ENCODE data around the gene PKN1.

Gene PKN1

DNA sequence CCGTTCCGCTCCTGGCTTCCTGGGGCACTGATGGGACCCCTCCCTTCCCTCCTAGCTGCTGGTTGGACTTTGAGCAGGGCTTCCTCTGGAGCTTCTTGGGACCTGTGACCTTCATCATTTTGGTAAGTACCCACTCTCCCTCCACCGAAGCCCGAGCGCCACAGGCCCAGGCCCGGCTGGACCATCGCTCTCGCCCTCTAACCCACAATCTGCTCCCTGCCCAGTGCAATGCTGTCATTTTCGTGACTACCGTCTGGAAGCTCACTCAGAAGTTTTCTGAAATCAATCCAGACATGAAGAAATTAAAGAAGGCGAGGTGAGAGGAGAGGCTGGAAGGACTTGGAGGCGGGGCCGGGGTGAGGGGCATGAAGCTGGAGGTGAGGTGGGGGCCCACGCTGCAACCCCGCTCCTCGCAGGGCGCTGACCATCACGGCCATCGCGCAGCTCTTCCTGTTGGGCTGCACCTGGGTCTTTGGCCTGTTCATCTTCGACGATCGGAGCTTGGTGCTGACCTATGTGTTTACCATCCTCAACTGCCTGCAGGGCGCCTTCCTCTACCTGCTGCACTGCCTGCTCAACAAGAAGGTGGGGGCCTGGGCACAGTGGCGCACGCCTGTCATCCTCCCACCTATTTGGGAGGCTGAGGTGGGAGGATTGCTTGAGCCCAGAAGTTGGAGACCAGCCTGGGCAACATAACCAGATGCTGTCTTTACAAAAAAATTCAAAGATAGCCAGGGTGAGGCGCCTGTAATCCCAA is 26.3 kb upstream of the PKN1 start:
- DNase-seq = no peak

DNA sequence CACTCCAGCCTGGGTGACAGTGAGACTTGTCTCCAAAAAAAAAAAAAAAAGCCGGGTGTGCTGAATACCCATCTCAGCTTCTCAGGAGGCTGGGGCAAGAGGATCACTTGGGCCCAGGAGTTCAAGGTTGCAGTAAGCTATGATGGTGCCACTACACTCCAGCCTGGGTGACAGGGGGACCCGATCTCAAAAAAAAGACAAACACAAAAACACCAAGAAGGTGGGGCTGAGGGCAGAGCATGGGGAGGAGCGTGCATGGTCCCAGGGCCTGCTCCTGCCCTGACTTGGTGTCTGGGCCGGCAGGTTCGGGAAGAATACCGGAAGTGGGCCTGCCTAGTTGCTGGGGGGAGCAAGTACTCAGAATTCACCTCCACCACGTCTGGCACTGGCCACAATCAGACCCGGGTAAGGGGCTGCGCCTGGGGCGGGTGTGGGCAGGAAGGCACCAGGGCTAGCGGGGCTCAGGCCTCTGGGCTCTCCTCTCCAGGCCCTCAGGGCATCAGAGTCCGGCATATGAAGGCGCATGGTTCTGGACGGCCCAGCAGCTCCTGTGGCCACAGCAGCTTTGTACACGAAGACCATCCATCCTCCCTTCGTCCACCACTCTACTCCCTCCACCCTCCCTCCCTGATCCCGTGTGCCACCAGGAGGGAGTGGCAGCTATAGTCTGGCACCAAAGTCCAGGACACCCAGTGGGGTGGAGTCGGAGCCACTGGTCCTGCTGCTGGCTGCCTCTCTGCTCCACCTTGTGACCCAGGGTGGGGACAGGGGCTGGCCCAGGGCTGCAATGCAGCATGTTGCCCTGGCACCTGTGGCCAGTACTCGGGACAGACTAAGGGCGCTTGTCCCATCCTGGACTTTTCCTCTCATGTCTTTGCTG is 25.3 kb upstream of the PKN1 start:
- DNase-seq = peak; percentile 16

DNA sequence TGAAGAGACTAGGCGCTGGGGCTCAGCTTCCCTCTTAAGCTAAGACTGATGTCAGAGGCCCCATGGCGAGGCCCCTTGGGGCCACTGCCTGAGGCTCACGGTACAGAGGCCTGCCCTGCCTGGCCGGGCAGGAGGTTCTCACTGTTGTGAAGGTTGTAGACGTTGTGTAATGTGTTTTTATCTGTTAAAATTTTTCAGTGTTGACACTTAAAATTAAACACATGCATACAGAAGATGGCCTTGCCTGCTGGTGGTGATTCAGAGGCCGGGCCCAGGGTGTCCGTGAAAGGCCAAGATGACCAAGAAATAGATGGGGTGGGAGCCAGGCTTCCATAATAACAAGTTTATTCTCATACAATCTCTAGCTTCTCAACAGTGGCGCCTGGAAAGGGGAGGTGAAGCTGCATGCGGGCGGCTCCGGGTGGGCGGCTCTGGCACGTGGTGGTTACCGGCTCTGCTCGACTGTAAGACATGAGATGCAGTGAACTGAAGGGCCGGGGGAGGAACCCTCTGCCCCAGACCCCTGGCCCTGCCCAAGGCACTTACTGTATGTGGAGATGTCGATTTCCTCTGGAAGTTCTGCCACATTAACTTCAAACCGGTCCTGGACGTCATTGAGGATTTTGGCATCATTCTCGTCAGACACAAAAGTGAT is 24.5 kb upstream of the PKN1 start:
- DNase-seq = no peak

GRCh38 chr19:14409146-14410023 is 23.7 kb upstream of the PKN1 start:
- peak; percentile 23 for DNase-seq

DNA sequence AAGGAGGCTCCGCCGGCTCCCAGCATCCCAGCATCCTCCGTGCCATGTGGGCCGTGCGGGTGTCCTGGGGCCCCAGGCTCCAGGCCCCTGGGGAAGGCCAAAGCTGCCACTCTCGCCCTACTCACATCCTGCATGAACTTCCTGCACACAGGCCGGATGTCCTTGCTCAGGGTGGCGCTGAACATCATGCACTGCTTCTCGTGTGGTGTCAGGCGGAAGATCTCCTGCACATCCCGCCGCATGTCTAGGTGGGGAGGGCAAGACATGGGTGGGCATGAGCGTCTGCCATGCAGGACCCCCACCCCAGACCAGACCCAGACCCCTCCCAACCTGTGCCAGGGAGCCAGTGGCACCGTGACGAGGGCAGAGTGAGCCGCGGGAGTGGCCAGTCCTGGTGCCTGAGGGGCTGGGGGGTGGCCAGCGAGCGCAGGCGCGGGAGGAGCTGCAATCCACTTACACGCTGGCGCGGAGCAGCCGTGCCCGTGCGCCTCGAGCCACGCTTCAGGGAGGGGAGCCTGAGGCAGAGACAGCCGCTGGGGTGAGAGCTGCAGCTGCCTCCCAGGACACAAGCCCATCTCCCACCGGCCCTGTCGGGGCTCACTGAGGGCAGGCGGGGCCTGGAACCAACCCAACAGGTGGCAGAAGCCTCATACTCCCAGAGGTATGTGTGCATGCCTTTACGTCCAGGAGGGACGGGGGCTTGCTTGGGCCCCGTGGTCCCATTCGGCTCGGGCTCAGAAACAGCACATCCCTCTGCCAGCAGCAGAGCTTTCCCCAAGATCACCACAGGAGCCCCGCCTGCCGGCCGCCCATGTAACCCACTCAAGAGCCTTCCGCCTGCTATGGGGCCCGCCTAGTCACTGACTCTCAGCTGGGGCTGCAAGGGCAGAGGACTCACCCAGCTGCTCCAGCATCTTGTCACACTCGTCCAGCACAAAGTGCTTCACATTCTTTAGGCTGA is 22.7 kb upstream of the PKN1 start:
- peak; percentile 42 for DNase-seq

DNA sequence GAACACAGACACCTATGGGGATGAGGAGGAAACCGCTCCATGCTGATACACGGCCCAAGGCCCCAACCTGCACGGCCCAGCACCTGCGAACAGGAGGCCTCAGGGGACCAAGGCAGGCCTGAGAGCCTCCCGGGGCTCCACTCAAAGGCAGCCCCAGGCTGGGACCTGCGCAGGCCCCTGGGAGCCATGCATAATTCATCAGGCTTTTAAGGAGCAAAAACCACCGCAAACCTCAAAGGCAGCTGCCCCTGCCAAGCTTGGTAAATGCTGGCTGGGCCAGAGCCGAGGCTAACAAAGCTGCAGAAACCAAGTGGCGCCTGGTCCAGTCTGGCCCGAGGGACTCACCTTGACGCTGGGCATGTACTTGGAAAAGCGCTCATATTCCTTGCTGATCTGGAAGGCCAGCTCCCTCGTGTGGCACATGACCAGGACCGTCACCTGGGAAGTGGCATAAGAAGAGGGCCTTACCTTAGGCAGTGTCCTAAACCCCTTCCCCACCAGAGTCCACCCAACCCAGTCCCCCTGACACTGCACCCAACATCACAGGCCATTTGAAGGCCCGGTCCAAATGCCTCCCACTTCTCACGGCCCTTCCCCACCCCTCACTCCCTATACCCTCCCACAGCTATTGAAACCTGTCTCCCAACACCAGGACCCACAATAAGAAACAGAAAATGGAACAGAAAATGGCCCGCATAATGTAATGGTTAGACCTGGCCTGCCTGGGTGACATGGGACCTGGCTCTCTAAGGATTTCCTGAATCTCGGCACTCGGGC is 21.8 kb upstream of the PKN1 start:
- no peak for DNase-seq

DNA sequence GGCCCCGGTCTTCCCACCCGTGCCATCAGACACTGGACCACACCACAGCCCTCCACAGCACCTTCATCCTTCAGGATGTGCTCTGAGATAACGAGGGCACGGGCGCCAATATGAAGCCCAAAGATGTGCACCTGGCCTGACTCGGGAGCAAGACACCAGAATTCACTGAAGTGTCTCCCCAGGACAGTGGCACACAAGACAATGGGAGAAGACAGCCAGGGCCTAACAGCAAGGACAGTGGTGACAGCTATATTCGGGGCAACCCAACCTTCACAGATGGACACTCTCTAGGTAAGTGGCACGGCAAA is 21.2 kb upstream of the PKN1 start:
- no peak for DNase-seq

DNA sequence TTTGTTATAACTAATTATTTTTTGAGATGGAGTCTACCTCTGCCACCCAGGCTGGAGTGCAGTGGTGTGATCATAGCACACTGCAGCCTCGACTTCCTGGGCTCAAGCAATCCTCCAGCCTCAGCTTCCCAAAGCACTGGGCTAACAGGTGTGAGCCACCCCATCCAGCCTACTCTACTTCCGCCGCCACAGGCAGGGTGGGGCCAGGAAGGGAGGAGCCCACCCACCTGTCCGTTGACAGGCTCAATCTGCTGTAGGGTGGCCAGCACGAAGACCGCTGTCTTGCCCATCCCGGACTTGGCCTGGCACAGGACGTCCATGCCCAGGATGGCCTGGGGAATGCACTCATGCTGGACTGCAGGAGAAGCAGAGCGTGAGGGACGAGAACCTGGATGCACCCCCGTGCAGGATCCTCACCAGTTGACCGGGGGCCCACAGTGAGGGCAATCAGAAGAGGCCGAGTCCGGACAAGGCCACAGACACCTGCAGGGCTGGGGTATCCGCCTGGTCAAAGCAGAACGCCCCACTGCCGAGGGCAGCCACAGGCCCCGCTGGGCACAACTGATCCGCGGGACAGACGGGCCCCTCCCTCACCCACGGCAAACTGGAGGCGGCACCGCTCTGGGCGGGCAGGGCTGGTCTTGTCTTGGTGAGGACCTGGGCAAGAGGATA is 20.6 kb upstream of the PKN1 start:
- DNase-seq = no peak

- DNase-seq = no peak
These were observed 20.0 kb upstream of the PKN1 start for GRCh38 chr19:14412996-14413692.

DNA sequence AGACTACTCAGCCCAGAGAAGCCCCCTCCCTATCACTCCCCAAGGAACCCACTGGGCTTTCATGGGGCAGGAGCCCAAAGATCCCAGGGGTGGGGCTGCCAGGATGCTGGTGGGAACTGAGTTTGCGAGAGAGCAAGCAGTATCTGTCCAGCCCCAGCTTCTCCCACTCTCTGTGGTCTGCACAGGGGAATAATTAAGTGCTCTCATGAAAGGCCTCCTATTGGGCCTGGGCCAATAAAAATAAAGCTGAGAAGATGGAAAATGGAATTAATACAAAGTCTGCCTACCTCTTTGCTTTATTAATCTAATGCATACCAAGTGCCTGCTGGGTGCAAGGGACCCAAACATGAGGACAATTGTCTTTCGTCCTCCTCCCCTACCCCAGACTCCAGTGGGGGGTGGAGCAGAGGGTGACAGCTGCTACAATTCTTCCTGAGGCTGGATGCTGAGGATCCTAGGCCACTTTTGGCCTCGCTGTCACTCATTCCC is 19.4 kb upstream of the PKN1 start:
- no peak for DNase-seq

DNA sequence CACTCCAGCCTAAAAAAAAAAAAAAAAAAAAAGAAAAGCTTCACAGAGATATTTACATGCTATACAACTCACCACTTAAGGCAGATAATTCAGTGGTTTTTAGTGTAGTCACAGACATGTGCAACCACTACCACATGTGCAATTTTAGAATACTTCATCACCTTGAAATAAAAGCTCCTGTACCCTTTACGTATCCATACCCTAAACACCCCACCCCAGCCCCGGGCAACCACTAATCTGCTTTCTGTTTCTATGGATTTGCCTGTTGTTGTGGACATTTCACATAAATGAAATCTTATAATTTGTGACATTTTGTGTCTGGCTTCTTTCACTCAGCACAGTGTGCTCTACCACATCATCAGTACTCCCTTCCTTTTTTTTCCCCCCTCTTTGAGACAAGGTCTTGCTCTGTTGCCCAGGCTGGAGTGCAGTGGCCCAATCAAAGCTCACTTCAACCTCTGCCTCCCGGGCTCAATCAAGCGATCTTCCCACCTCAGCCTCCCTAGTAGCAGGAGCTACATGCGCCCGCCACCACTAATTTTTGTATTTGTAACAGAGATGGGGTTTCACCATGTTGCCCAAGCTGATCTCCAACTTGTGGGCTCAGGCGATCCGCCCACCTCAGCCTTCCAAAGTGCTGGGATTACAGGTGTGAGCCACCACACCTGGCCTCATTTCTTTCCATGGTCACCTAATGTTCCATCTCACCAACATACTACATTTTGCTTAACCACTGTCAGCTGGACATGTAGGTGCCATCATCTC is 18.0 kb upstream of the PKN1 start:
- DNase-seq = no peak

- no peak for DNase-seq
These were observed 16.3 kb upstream of the PKN1 start for GRCh38 chr19:14416817-14417231.

GRCh38 chr19:14418856-14419105 is 14.3 kb upstream of the PKN1 start:
- peak; percentile 85 for DNase-seq

DNA sequence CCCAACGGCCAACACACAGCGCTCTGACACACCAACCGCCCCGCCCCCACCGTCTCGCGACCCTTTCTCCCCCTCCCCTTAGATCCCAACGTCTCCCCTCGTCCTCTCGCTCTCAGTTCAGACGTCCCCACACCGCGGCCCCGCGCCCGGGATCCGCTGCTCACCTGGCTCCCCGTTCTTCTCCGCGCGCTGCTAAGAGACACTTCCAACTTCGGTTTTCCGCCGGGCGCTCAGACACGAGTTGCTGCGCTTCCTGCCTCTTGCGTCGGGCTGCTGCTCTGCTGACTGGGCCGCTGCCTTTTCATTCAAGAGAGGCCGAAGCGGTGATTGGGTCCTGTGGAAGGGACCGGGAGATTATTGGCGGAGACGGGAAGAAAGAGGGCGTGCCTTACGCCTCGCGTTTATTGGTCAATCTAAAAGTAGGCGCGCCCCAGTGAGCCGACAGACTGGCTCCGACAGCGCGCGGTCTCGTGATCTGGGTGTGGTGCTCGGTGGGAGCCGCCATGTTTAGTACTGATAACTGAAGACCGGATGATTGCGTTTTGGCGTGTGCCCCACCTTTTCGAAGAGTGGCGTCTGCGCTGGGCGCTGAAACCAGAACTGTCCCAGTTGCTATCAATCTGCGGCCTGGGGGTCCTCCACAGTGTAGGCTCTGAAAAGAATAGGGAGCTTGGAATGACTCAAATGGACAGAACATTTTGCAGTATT is 13.8 kb upstream of the PKN1 start, which contains the start of gene DDX39A:
Gene DDX39A (minus strand): TSS at position 236 of the 708 bp plus-strand sequence. CDS start 6,121 bp downstream, outside the sequence.
- peak; percentile 97 for DNase-seq

- no peak for DNase-seq
These were observed 7.4 kb upstream of the PKN1 start for GRCh38 chr19:14425696-14426138.

GRCh38 chr19:14427461-14427860 is 5.6 kb upstream of the PKN1 start:
- DNase-seq = no peak

- no peak for DNase-seq
These were observed 4.2 kb upstream of the PKN1 start for GRCh38 chr19:14428882-14429416.

- no peak for DNase-seq
These were observed 2.4 kb upstream of the PKN1 start for GRCh38 chr19:14430712-14431111.
